CD4-positive, alpha-beta T cell treated with Interleukin-10 for 1 hour (primary cell): ENCODE measurements around the gene MUC13.

Experiments
- DNase-seq: peaks from one replicate; pipeline ENCODE4 v3.0.0-alpha.2; 2020

The MUC13 gene

GRCh38 chr3:124941771-124942170 lies 7.2 kb upstream of the MUC13 start:
- no peak for DNase-seq

GRCh38 chr3:124939661-124940060 lies 5.1 kb upstream of the MUC13 start:
- no peak for DNase-seq

- no peak for DNase-seq
These were observed 4.3 kb upstream of the MUC13 start for GRCh38 chr3:124938896-124939295.

- no peak for DNase-seq
These were observed 2.5 kb upstream of the MUC13 start for GRCh38 chr3:124937049-124937448.

- no peak for DNase-seq
These were observed 1.4 kb upstream of the MUC13 start for GRCh38 chr3:124935794-124936542.

- DNase-seq: no peak
These were observed 713 bp upstream of the MUC13 start for GRCh38 chr3:124935264-124935663.

GRCh38 chr3:124928333-124929202 lies 6.0 kb downstream of the MUC13 start:
- peak; percentile 62 for DNase-seq

GRCh38 chr3:124927574-124928045 lies 6.9 kb downstream of the MUC13 start:
- DNase-seq: no peak

GRCh38 chr3:124926426-124927101 lies 8.0 kb downstream of the MUC13 start:
- no peak for DNase-seq

- no peak for DNase-seq
These were observed 9.8 kb downstream of the MUC13 start for GRCh38 chr3:124924741-124925140.

GRCh38 chr3:124923833-124924232 lies 10.7 kb downstream of the MUC13 start:
- DNase-seq: no peak

GRCh38 chr3:124920718-124921117 lies 13.8 kb downstream of the MUC13 start:
- DNase-seq: no peak

- DNase-seq: no peak
These were observed 14.8 kb downstream of the MUC13 start for GRCh38 chr3:124919756-124920155.

- no peak for DNase-seq
These were observed 16.0 kb downstream of the MUC13 start for GRCh38 chr3:124918524-124918923.

- no peak for DNase-seq
These were observed 17.6 kb downstream of the MUC13 start for GRCh38 chr3:124916837-124917409.

- DNase-seq: no peak
These were observed 19.3 kb downstream of the MUC13 start for GRCh38 chr3:124915254-124915653.

- DNase-seq: no peak
These were observed 26.6 kb downstream of the MUC13 start for GRCh38 chr3:124907957-124908356.

- DNase-seq: no peak
These were observed 29.6 kb downstream of the MUC13 start for GRCh38 chr3:124904835-124905492.

- DNase-seq: no peak
These were observed 30.4 kb downstream of the MUC13 start for GRCh38 chr3:124903896-124904834.

GRCh38 chr3:124896824-124897526 lies 37.6 kb downstream of the MUC13 start:
- DNase-seq: no peak

- no peak for DNase-seq
These were observed 38.8 kb downstream of the MUC13 start for GRCh38 chr3:124895756-124896155.
